HEK293 (cell line): ENCODE data around the gene CDC25C.

Source experiments
- CTCF ChIA-PET: fragments of 350-600 bp; formaldehyde crosslinking; extraction: SDS; loops from one replicate; lab custom pipeline; 2021; ENCODE audit warnings: antibody characterized with exemption; lab: Yijun Ruan, JAX
- POLR2A ChIA-PET: fragments of 300-600 bp; formaldehyde crosslinking; extraction: SDS; loops from one replicate; lab custom pipeline; 2020; ENCODE audit warnings: antibody characterized with exemption, inconsistent platforms; lab: Yijun Ruan, JAX
- H3K27ac ChIP-seq: fragments of 200-500 bp; sonication (Bioruptor generic); 2 replicates; pipeline ENCODE4 v1.5.1; 2014; ENCODE audit warnings: low read depth, low read length, control low read depth, inconsistent platforms; ENCODE audit errors: extremely low read depth
- H3K36me3 ChIP-seq, 2 experiments: fragments of 200-500 bp in 1 of 2; sonication (Bioruptor generic) in 1 of 2; 1 replicate in 1 of 2; 2 replicates in 1 of 2; pipeline ENCODE4 v1.5.1; 2014 to 2017; ENCODE audit warnings: inconsistent platforms in 2 of 2, low read length in 2 of 2; ENCODE audit not compliant: control insufficient read depth in 2 of 2, insufficient read depth in 1 of 2
- H3K4me1 ChIP-seq: fragments of 200-500 bp; sonication (Bioruptor generic); 2 replicates; pipeline ENCODE4 v1.5.1; 2014; ENCODE audit warnings: mild to moderate bottlenecking, low read length, inconsistent platforms; ENCODE audit not compliant: control insufficient read depth, insufficient read depth
- H3K4me3 ChIP-seq: 2 replicates; pipeline ENCODE4 v1.5.1; 2011; ENCODE audit warnings: low read depth, mild to moderate bottlenecking, control low read depth, low read length, moderate library complexity
- H3K9me3 ChIP-seq: fragments of 200-500 bp; sonication (Bioruptor generic); 2 replicates; pipeline ENCODE4 v1.5.1; 2014; ENCODE audit warnings: low read depth, low read length, inconsistent platforms; ENCODE audit not compliant: control insufficient read depth, insufficient read depth
- EGR2 ChIP-seq: fragments of 450-650 bp; formaldehyde crosslinking; IDR thresholded peaks from 2 replicates; pipeline ENCODE4 v1.5.1; 2016; ENCODE audit warnings: low read depth, missing biosample characterization, missing genetic modification characterization
- MEIS1 ChIP-seq: sonication (generic); formaldehyde crosslinking; IDR thresholded peaks from 2 replicates; pipeline ENCODE4 v1.8.1; 2022; ENCODE audit warnings: missing genetic modification reagents, mild to moderate bottlenecking, borderline replicate concordance
- MYNN ChIP-seq: fragments of 450-650 bp; formaldehyde crosslinking; IDR thresholded peaks from 2 replicates; pipeline ENCODE4 v1.5.1; 2016; ENCODE audit warnings: missing biosample characterization, missing genetic modification characterization, borderline replicate concordance
- PRDM1 ChIP-seq: fragments of 450-650 bp; formaldehyde crosslinking; IDR thresholded peaks from 2 replicates; pipeline ENCODE4; 2016; ENCODE audit warnings: missing biosample characterization, missing genetic modification characterization
- PRDM10 ChIP-seq: fragments of 450-650 bp; formaldehyde crosslinking; IDR thresholded peaks from 2 replicates; pipeline ENCODE4 v1.5.1; 2016; ENCODE audit warnings: missing biosample characterization, missing genetic modification characterization
- PRDM4 ChIP-seq: fragments of 450-650 bp; formaldehyde crosslinking; IDR thresholded peaks from 2 replicates; pipeline ENCODE4 v1.5.1; 2017; ENCODE audit warnings: missing biosample characterization, missing genetic modification characterization
- WT1 ChIP-seq: fragments of 450-650 bp; formaldehyde crosslinking; IDR thresholded peaks from 2 replicates; pipeline ENCODE4 v1.5.1; 2016; ENCODE audit warnings: missing biosample characterization, missing genetic modification characterization
- YY2 ChIP-seq: fragments of 450-650 bp; formaldehyde crosslinking; IDR thresholded peaks from 2 replicates; pipeline ENCODE4 v1.5.1; 2016; ENCODE audit warnings: missing biosample characterization, missing genetic modification characterization
- ZBTB26 ChIP-seq: fragments of 450-650 bp; formaldehyde crosslinking; optimal IDR thresholded peaks from 2 replicates; pipeline ENCODE3; 2016; ENCODE audit warnings: missing biosample characterization, mild to moderate bottlenecking, missing genetic modification characterization
- ZIC2 ChIP-seq: fragments of 450-650 bp; formaldehyde crosslinking; IDR thresholded peaks from 2 replicates; pipeline ENCODE4 v1.5.1; 2016; ENCODE audit warnings: missing biosample characterization, missing genetic modification characterization
- ZNF121 ChIP-seq: fragments of 450-650 bp; formaldehyde crosslinking; IDR thresholded peaks from 2 replicates; pipeline ENCODE4 v1.5.1; 2016; ENCODE audit warnings: missing biosample characterization, missing genetic modification characterization
- ZNF214 ChIP-seq: fragments of 450-650 bp; formaldehyde crosslinking; IDR thresholded peaks from 2 replicates; pipeline ENCODE4 v1.5.1; 2017; ENCODE audit warnings: missing biosample characterization, mild to moderate bottlenecking, missing genetic modification characterization, borderline replicate concordance
- ZNF596 ChIP-seq: fragments of 450-650 bp; IDR thresholded peaks from 2 replicates; pipeline ENCODE4 v1.5.0; 2018; ENCODE audit warnings: missing biosample characterization, mild to moderate bottlenecking, missing genetic modification characterization, moderate library complexity
- ZNF768 ChIP-seq: fragments of 450-650 bp; formaldehyde crosslinking; IDR thresholded peaks from 2 replicates; pipeline ENCODE4 v1.5.1; 2018; ENCODE audit warnings: missing biosample characterization, mild to moderate bottlenecking, missing genetic modification characterization
- TF ChIP-seq, protein P1 (sequence below): fragments of 450-650 bp; formaldehyde crosslinking; IDR thresholded peaks from 2 replicates; pipeline ENCODE4 v1.5.1; 2016; ENCODE audit warnings: missing biosample characterization, missing genetic modification characterization
- TF ChIP-seq, protein P2 (sequence below): fragments of 450-650 bp; formaldehyde crosslinking; conservative IDR thresholded peaks from 2 replicates; pipeline ENCODE4 v1.5.1; 2016; ENCODE audit warnings: low read depth, missing biosample characterization, missing genetic modification characterization
- TF ChIP-seq, protein P3 (sequence below): fragments of 450-650 bp; formaldehyde crosslinking; IDR thresholded peaks from 2 replicates; pipeline ENCODE4 v1.5.1; 2017; ENCODE audit warnings: missing biosample characterization, missing genetic modification characterization

CDC25C gene

GRCh38 chr5:138243794-138244193, 87.8 kb downstream of the CDC25C start (continued):
- peak; percentile 43; the same call in 1 of the 2 replicates for TF ChIP-seq PRDM10
- no peak for TF ChIP-seq ZNF121 (tag by site-specific recombination)

DNA sequence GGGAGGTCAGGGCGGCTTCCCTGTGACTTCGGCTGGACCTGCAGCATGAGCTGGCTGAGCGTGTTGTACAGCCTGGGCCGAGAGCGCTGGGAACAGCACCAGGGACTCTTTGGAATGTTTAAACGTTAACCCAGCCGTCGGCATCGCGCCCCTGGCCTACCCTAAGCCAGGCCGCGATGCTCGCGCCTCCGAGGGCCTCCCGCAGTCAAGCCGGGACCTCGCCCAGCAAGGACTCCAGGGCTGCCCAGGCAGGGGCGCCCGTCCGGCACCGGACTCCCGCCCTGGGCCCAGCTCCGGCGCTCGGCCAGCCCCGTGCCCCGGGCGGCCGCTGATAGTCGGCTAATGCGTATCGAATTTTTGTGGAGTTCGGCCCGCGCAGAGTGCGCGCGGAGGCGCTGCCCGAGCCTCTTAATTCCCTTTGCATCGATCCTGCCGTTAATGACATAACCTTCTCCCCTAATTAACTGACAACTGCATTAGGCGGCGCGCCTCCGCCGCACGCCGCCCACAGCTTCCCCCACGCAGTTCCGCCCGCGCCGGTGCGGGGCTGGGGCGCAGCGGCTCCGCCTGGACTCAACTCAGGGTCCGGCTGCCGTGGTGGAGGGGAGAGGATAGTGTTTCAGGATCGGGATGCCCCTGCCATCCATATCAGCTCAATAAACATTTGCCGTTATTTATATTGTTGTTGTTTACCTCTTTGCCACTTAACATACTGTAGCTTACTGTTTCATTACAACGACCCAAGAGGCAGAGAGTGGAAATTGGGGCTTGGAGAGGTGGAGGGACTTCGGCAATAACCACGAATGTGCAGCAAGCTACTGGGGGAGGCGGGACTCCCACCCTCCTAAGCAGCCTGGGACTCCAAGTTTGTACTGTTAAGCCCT, 89.7 kb downstream of the CDC25C start:
- Histone ChIP-seq H3K4me3 (no peak overlapping the region), H3K27ac (peak overlapping the region; percentile 43; the same call in 1 of the 2 replicates), H3K4me1 (peaks cover 6% of the 10 kb centered on the region; the same call in 1 of the 2 replicates), H3K36me3 (no peaks in the 10 kb centered on the region), H3K9me3 (no peaks in the 10 kb centered on the region)
- POLR2A ChIA-PET: interaction anchor here (1.2 to 1.6 kb wide), 3 partner anchors 12 to 96 kb away, joined by 3 to 5 read pairs (median 4); partner anchors contain the start of genes CDC23 and FAM53C
- CTCF ChIA-PET: interaction anchor here (0.5 to 1.4 kb wide), 4 partner anchors 10 to 110 kb away, joined by 3 to 5 read pairs (median 3); partner anchors contain the start of gene KDM3B
- no peak for TF ChIP-seq ZNF768 (tag by site-specific recombination)
- peak; percentile 46 for TF ChIP-seq ZBTB26 (tag by site-specific recombination)
- TF ChIP-seq, protein P1, sequence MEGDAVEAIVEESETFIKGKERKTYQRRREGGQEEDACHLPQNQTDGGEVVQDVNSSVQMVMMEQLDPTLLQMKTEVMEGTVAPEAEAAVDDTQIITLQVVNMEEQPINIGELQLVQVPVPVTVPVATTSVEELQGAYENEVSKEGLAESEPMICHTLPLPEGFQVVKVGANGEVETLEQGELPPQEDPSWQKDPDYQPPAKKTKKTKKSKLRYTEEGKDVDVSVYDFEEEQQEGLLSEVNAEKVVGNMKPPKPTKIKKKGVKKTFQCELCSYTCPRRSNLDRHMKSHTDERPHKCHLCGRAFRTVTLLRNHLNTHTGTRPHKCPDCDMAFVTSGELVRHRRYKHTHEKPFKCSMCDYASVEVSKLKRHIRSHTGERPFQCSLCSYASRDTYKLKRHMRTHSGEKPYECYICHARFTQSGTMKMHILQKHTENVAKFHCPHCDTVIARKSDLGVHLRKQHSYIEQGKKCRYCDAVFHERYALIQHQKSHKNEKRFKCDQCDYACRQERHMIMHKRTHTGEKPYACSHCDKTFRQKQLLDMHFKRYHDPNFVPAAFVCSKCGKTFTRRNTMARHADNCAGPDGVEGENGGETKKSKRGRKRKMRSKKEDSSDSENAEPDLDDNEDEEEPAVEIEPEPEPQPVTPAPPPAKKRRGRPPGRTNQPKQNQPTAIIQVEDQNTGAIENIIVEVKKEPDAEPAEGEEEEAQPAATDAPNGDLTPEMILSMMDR (tag by site-specific recombination): no peak
- no peak for TF ChIP-seq MYNN (tag by site-specific recombination)
- no peak for TF ChIP-seq PRDM4 (tag by site-specific recombination)
- no peak for TF ChIP-seq YY2 (tag by site-specific recombination)
- TF ChIP-seq ZNF596 (tag by site-specific recombination): no peak
- TF ChIP-seq PRDM1: no peak
- TF ChIP-seq, protein P2, sequence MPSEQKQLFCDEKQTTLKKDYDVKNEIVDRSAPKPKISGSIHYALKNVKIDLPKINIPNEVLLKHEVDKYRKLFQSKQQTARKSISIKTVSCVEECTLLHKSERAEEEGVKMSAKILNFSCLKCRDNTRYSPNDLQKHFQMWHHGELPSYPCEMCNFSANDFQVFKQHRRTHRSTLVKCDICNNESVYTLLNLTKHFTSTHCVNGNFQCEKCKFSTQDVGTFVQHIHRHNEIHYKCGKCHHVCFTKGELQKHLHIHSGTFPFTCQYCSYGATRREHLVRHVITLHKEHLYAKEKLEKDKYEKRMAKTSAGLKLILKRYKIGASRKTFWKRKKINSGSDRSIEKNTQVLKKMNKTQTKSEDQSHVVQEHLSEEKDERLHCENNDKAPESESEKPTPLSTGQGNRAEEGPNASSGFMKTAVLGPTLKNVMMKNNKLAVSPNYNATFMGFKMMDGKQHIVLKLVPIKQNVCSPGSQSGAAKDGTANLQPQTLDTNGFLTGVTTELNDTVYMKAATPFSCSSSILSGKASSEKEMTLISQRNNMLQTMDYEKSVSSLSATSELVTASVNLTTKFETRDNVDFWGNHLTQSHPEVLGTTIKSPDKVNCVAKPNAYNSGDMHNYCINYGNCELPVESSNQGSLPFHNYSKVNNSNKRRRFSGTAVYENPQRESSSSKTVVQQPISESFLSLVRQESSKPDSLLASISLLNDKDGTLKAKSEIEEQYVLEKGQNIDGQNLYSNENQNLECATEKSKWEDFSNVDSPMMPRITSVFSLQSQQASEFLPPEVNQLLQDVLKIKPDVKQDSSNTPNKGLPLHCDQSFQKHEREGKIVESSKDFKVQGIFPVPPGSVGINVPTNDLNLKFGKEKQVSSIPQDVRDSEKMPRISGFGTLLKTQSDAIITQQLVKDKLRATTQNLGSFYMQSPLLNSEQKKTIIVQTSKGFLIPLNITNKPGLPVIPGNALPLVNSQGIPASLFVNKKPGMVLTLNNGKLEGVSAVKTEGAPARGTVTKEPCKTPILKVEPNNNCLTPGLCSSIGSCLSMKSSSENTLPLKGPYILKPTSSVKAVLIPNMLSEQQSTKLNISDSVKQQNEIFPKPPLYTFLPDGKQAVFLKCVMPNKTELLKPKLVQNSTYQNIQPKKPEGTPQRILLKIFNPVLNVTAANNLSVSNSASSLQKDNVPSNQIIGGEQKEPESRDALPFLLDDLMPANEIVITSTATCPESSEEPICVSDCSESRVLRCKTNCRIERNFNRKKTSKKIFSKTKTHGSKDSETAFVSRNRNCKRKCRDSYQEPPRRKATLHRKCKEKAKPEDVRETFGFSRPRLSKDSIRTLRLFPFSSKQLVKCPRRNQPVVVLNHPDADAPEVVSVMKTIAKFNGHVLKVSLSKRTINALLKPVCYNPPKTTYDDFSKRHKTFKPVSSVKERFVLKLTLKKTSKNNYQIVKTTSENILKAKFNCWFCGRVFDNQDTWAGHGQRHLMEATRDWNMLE (tag by site-specific recombination): no peak
- TF ChIP-seq, protein P3, sequence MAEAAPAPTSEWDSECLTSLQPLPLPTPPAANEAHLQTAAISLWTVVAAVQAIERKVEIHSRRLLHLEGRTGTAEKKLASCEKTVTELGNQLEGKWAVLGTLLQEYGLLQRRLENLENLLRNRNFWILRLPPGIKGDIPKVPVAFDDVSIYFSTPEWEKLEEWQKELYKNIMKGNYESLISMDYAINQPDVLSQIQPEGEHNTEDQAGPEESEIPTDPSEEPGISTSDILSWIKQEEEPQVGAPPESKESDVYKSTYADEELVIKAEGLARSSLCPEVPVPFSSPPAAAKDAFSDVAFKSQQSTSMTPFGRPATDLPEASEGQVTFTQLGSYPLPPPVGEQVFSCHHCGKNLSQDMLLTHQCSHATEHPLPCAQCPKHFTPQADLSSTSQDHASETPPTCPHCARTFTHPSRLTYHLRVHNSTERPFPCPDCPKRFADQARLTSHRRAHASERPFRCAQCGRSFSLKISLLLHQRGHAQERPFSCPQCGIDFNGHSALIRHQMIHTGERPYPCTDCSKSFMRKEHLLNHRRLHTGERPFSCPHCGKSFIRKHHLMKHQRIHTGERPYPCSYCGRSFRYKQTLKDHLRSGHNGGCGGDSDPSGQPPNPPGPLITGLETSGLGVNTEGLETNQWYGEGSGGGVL: peak; percentile 45
- no peak for TF ChIP-seq ZNF214 (tag by site-specific recombination)
- TF ChIP-seq EGR2 (tag by site-specific recombination): peak; percentile 78
- TF ChIP-seq MEIS1 (CRISPR knock-in tag): no peak
- TF ChIP-seq WT1 (tag by site-specific recombination): no peak
- no peak for TF ChIP-seq ZIC2 (tag by site-specific recombination)
